ENCODE results near the gene NPL. TPM values are rescaled to one million over a fixed set of nuclear protein-coding genes. Genes with fewer than 3 reads are reported as not detected.

NPL gene, protein sequence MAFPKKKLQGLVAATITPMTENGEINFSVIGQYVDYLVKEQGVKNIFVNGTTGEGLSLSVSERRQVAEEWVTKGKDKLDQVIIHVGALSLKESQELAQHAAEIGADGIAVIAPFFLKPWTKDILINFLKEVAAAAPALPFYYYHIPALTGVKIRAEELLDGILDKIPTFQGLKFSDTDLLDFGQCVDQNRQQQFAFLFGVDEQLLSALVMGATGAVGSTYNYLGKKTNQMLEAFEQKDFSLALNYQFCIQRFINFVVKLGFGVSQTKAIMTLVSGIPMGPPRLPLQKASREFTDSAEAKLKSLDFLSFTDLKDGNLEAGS
- total RNA-seq: 10 to 100 TPM in 1 of 2 donors, 1 to 10 TPM in 1; 9.4 to 15.4 TPM
- long read RNA-seq, partial matches to known transcripts: 2 of 34 reads
- long read RNA-seq, other reads (novel, unspliced or antisense): 32 of 34 reads

- intact Hi-C loops (cut with DNase I, micrococcal nuclease): loop anchor here in 1 of 2 donors (5.0 kb wide), 1 partner anchor 342 kb away; no protein-coding TSS in a partner anchor
- peak; percentile 96 for ATAC-seq
- DNase-seq: peak; percentile 77 to 88
Measured at GRCh38 chr1:182789138-182790076, at the start of gene NPL. Gene NPL (plus strand): TSS chr1:182789773. CDS start chr1:182794372, 4,599 bp downstream.

DNA sequence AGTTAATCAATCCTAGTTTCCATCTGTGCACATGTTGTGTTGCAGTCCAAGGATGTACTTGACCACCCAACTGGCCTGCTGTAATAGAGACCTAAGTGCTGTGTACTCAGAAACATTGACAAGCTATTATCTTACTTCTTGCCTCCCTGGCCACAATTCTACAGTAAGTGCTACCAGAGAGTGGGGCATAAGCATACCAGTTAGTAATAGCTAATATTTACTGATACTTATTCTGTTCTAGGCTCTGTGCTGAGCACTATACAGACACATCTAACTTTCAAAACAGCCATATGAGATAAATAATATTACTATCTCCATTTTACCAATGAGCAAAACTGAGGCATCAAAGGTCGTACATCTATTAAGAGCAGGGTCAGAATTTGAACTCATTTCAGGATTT, 49.5 kb upstream of the NPL start:
- DNase-seq (no peak), ATAC-seq (no peak)

GRCh38 chr1:182742780-182743179, 46.8 kb upstream of the NPL start:
- intact Hi-C loops (cut with DNase I, micrococcal nuclease): no loop called here
- ATAC-seq (no peak), DNase-seq (no peak)

More for the DNA sequence above, 49.5 kb upstream of the NPL start:
- intact Hi-C loops (cut with DNase I, micrococcal nuclease): no loop called here

- intact Hi-C loops (cut with DNase I, micrococcal nuclease): no loop called here
- ATAC-seq (no peak), DNase-seq (no peak)
Measured at GRCh38 chr1:182752077-182752988, 37.2 kb upstream of the NPL start.

- no peak for DNase-seq
- ATAC-seq: no peak
- intact Hi-C loops (cut with DNase I, micrococcal nuclease): no loop called here
Measured at GRCh38 chr1:182754087-182754486, 35.5 kb upstream of the NPL start.

GRCh38 chr1:182754543-182755314, 34.8 kb upstream of the NPL start:
- no peak for ATAC-seq
- intact Hi-C loops (cut with DNase I, micrococcal nuclease): no loop called here
- DNase-seq: no peak

- ATAC-seq: no peak
- intact Hi-C loops (cut with DNase I, micrococcal nuclease): no loop called here
- DNase-seq: no peak
Measured at GRCh38 chr1:182755632-182756031, 33.9 kb upstream of the NPL start.

DNA sequence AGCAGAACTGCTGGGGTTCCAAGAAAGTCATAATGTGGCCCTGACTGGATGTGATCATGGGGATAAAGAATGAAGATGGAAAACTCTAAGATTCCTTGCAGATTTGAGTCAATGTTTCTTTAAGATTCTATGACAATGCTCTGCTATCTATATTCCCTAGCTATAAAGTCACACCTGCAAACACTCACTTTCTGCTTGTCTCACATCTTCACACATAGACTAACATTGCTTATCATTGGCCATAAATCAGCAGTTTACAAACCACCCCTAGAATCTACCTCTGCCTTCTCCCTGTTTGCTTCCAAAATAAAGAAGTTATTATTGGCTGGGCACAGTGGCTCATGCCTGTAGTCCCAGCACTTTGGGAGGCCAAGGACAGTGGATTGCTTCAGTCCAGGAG, 33.1 kb upstream of the NPL start:
- DNase-seq (no peak), ATAC-seq (peak; percentile 76)
- intact Hi-C loops (cut with DNase I, micrococcal nuclease): no loop called here

DNA sequence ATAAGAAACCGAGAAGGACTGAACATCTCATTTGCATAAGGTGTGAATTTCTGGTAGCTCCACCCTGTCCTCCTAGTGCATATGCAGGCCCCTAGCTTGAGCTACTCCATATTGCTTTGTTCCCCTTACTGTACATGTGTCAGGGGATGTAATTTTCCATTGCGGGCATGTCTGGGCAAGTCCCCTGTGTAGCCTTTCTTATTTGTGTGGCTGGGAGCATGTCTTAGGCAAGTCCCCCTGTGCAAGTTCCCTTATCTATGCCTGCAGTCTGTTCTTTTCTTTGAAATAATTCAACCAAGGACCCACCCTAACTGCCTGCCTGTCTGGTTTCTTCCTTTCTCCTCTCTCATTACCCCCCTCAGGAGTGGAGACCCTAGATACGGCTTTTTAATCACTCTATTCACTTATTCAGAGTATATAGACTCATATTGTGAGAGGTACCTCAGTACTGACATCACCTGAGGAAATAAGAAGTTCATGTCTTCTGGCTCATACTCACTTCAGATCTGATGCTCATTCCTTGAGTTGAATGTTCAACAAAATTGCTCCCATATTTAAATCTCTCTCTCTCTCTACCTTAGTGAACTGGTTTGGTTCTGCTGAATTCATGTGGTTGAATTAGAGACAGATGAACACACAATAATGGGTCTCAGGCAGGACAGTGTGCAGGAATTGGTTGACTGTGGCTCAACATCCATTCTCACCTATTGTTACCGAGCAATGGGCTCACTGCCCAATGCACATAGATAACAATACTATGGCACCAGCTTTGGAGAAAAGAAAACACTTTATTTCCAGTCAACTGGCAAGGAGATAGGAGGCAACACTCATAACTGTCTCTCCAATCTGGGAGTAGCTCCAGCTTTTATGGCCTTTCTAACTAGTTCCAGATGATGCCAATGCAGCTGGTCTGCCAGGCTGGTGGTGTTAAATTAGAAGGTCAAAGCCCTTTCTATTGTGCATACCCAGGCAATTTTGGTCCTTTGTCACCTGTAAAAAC, 27.9 kb upstream of the NPL start:
- intact Hi-C loops (cut with DNase I, micrococcal nuclease): no loop called here
- ATAC-seq (no peak), DNase-seq (no peak)

- ATAC-seq (no peak), DNase-seq (no peak)
- intact Hi-C loops (cut with DNase I, micrococcal nuclease): no loop called here
Measured at GRCh38 chr1:182762536-182762935, 27.0 kb upstream of the NPL start.

DNA sequence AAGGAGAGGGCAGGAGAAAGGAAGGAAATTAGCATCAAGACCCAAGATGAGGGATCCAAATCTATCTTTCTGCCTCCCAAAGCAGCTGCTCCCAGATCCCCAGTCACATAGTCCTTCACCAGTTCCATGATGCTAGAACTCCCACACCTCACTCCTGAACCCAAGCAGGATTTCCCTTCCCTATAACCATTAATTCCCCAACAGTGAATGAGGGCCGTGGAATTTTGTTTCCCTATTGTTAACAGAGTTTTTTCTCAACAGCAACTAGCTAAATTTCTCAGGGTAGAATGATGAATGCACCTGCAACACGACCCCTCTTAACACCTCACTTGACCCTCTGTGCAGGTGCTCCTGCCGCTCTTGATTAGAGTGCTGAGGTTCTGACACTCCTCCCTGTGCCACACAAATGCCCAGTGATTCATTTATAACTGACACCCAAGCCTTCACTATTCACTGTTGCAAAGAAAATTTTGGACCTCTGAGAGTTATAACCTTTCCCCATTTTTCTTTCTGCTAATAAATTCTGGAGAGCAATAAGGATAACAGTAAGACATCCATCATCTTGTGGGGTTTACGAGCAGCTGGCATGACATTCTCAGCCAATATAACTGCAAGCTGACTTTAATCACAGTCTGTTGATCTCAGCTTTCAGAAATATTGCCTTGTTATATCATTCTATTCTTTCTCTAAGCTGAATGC, 25.4 kb upstream of the NPL start:
- no peak for DNase-seq
- intact Hi-C loops (cut with DNase I, micrococcal nuclease): no loop called here
- ATAC-seq: no peak

DNA sequence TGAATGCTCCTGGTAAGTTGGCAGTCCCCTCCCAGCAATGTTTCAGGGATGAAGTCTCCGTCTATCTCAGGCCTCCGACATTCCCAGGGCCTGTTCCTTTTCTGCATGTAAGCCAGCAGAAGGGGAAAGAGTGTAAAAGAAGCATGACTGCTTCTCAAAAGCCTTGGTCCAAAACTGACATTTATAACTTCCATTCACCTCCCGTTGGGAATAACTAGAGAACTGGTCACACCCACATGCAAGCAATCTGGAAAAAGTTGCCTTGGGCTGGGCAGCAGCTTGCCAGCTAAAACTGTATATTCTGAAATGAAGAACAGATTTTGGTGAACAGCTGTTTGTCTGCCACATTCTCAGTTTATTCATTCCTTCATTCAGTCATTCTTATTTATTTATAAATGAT, 24.2 kb upstream of the NPL start:
- intact Hi-C loops (cut with DNase I, micrococcal nuclease): no loop called here
- no peak for ATAC-seq
- DNase-seq: no peak

DNA sequence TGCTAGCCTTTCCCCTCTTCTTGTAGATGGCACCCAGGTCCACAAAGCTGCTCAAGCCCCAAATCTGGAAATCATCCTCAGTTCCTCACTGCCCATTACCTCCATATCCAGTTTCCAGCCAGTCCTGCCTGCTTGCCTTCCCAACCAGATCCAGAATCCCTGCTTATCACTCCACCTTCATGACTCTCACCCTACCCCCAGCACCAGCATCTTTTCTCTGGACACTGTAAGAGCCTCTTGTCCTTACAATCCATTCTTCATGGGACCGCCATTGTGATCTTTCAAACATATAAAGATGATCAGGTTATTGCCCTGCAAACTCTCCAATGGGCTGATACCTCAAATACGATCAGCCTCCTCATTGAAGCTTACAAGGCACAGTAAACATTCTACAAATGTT, 23.5 kb upstream of the NPL start:
- intact Hi-C loops (cut with DNase I, micrococcal nuclease): no loop called here
- no peak for ATAC-seq
- DNase-seq: no peak

DNA sequence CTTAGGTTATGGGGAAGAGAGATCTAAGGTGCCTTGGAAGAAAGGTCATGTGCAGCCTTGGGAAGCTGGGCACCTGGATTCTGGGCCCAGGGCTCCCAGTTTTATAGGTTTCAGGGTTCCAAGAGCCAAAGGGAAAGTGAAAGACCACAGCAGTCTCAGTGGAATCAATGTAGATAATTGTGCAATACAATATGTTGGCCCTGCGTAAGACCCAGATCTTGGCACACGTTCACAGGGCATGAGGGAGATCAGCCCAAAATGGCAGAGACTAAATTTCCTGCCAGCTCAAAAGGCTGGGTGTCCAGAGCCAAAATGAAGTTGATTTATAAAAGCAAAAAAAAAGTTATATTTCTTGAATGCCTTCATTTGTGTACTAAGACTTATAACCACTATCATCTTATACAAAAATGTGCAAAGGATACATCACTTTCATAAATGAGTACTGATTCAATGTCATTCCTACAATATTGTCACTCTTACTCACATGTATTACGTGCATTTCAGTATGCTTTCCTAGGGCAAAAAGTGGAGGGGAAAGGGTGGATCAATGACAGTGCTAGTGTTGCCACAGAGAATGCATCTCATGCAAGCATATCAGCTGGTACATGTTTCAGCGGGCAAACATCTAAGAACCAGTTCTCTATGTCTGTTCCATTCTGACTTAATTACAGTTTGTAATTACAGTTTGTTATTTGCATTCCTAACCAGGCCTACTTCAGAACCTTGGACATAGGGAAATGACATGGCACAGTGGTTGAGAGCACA, 22.5 kb upstream of the NPL start:
- intact Hi-C loops (cut with DNase I, micrococcal nuclease): no loop called here
- DNase-seq: no peak
- ATAC-seq: no peak

GRCh38 chr1:182768963-182769362, 20.6 kb upstream of the NPL start:
- ATAC-seq (no peak), DNase-seq (no peak)
- intact Hi-C loops (cut with DNase I, micrococcal nuclease): no loop called here

- intact Hi-C loops (cut with DNase I, micrococcal nuclease): no loop called here
- ATAC-seq: no peak
- no peak for DNase-seq
Measured at GRCh38 chr1:182770232-182770631, 19.3 kb upstream of the NPL start.
